ENCODE results near the gene ACAA1. TPM values are rescaled to one million over a fixed set of nuclear protein-coding genes. Genes with fewer than 3 reads are reported as not detected.
A peak's percentile ranks its signal among the peaks of the same experiment; 100 is the strongest.
"Not testable (repeated sequence)": the region's sequence is repeated elsewhere in the genome, so short reads cannot be mapped to it uniquely, and the experiment has no call there.

The ACAA1 gene
- total and polyA plus RNA-seq, 12 donors: 76.4 to 136 (median 117) TPM

DNA sequence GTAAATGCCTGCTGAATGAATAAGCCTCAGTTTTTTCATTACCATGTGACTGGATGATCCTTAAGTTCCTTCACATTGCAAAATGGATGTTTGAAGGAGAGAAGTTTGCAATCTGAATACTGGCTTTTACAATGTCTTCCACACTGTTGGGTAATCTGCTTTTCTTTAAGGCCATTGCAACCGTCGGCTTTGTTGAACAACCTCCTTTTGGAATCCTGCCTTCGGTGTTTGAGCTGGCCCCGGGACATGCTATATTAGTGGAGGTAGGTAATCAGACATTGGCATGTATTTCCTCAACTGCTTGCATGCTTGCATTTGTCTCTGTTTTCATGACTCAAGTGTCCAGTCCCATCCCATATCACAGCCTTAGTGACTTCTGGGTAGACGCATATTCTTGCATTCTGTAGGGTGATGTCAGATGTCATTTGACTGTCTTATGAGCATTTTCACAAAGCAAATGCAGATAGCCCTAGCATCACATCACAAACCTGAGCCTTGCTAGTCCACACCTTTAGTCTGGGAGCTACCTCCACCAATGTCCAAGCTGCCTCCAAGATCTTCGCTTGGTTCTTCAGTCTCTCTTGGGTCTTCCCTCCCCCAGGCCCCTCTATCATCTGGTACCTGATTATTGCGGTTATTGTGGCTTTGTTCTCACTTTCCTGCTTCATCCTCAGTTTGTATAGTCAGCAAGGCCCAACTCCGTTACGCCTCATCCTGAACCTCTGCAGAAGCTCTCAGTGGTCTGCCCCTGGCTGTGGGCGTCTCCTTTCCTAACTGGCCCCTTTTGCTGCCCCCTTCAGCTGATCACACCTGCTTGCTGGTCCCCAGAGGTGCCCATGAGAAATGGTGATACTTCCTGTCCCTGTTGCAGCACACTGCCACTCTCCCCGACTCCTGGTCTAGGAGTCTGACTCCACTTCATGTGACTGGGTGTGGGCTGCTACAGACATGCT, 48.5 kb downstream of the ACAA1 start:
- WGBS, 2 donors: 88 to 90% methylated on average over 11 of the region's 11 CpGs
- intact Hi-C loops (cut with DNase I): no loop called here
- peak in 2 of 8 donors; percentile 11 to 30 for ATAC-seq
- H3K27me3 ChIP-seq: no peaks in the 10 kb centered on the region
- H3K27ac ChIP-seq: no peak overlapping the region
- H3K9me3 ChIP-seq: peaks cover 0 to 32% (median 0%) of the 10 kb centered on the region in 11 donors
- no peaks in the 10 kb centered on the region for H3K4me1 ChIP-seq
- TF ChIP-seq, protein P1, sequence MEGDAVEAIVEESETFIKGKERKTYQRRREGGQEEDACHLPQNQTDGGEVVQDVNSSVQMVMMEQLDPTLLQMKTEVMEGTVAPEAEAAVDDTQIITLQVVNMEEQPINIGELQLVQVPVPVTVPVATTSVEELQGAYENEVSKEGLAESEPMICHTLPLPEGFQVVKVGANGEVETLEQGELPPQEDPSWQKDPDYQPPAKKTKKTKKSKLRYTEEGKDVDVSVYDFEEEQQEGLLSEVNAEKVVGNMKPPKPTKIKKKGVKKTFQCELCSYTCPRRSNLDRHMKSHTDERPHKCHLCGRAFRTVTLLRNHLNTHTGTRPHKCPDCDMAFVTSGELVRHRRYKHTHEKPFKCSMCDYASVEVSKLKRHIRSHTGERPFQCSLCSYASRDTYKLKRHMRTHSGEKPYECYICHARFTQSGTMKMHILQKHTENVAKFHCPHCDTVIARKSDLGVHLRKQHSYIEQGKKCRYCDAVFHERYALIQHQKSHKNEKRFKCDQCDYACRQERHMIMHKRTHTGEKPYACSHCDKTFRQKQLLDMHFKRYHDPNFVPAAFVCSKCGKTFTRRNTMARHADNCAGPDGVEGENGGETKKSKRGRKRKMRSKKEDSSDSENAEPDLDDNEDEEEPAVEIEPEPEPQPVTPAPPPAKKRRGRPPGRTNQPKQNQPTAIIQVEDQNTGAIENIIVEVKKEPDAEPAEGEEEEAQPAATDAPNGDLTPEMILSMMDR (IDR thresholded peaks at IDR 0.05): no peak
- no peak for DNase-seq
- H3K4me3 ChIP-seq: no peak overlapping the region
- H3K36me3 ChIP-seq: no peaks in the 10 kb centered on the region

DNA sequence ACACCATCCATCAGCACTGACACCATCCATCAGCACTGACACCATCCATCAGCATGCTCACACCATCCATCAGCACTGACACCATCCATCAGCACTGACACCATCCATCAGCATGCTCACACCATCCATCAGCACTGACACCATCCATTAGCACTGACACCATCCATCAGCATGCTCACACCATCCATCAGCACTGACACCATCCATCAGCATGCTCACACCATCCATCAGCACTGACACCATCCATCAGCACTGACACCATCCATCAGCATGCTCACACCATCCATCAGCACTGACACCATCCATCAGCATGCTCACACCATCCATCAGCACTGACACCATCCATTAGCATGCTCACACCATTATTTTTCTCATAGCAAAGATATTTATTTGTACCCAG, 49.6 kb downstream of the ACAA1 start:
- DNase-seq; H3K27me3 ChIP-seq; intact Hi-C loops (cut with DNase I); H3K4me1 ChIP-seq; H3K27ac ChIP-seq; ATAC-seq; H3K36me3 ChIP-seq; H3K4me3 ChIP-seq: not testable (repeated sequence)
- H3K9me3 ChIP-seq: peaks cover 0 to 32% (median 0%) of the 10 kb centered on the region in 11 donors

DNA sequence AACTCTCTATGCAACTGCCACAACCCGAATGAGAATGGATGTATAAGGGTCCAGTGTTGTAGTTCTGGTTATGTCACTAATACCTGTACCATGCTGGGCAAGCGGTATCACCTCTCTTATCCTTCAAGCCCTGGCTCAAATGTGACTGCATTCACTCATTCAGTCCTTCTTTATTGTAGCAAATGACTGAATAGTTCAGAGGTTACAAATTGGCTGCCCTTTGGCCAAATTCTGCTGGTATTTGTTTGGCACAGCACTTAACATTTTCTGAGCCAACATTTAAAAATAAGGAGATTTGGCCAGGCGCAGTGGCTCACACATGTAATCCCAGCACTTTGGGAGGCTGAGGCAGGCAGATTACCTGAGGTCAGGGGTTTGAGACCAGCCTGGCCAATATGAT, 50.4 kb downstream of the ACAA1 start:
- intact Hi-C loops (cut with DNase I): no loop called here
- H3K9me3 ChIP-seq: peaks cover 0 to 32% (median 0%) of the 10 kb centered on the region in 11 donors
- no peak for ATAC-seq
- H3K4me3 ChIP-seq: no peak overlapping the region
- H3K4me1 ChIP-seq: no peaks in the 10 kb centered on the region
- no peaks in the 10 kb centered on the region for H3K27me3 ChIP-seq
- TF ChIP-seq, protein P1 (IDR thresholded peaks at IDR 0.05): no peak
- no peak overlapping the region for H3K27ac ChIP-seq
- WGBS, 2 donors: 90 to 98% methylated on average over 3 of the region's 3 CpGs
- no peaks in the 10 kb centered on the region for H3K36me3 ChIP-seq
- DNase-seq: no peak

DNA sequence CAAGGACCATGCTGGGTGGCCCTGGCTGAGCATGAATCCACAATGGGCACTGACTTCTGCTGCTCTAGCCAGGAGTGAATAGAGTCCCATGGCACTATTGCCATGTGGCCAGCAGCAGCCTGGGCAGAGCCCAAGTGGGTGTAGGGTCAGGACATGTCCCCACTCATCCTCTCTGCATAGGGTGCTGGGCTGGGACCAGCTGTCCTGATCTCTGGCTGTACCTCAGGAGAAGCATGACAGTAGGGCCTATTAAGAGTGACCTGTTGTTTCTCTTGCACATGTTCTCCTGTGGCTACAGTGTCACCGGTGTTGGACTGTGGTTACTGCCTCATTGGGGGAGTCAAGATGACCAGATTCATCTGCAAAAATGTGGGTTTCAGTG, 51.0 kb downstream of the ACAA1 start:
- Histone ChIP-seq H3K4me3 (no peak overlapping the region), H3K27me3 (no peaks in the 10 kb centered on the region), H3K4me1 (no peaks in the 10 kb centered on the region), H3K9me3 (peaks cover 0 to 32% (median 0%) of the 10 kb centered on the region in 11 donors), H3K27ac (no peak overlapping the region), H3K36me3 (no peaks in the 10 kb centered on the region)
- intact Hi-C loops (cut with DNase I): no loop called here
- 83 to 97% methylated on average over 1 of the region's 1 CpG for WGBS, 2 donors
- ATAC-seq: peak in 3 of 8 donors; percentile 24 to 76 (median 47)
- TF ChIP-seq, protein P1 (IDR thresholded peaks at IDR 0.05): no peak
- DNase-seq: no peak
